Upper lobe of left lung (tissue), 4 donors: ENCODE data around the gene EFNB2.

Source experiments
- CTCF ChIP-seq, 6 experiments: fragments of 450-650 bp in 4 of 6; fragments of 200-600 bp in 2 of 6; sonication (generic) in 2 of 6; IDR thresholded peaks; one replicate each; pipeline ENCODE4 v1.5.1; 2016 to 2019; ENCODE audit warnings: antibody characterized with exemption in 6 of 6
- POLR2A ChIP-seq, 4 donors: fragments of 450-650 bp; IDR thresholded peaks; one replicate each; pipeline ENCODE4 v1.5.1; 2016 to 2017; ENCODE audit warnings: antibody characterized with exemption in 4 of 4, mild to moderate bottlenecking in 2 of 4
- POLR2AphosphoS5 ChIP-seq, 2 donors: sonication (generic); formaldehyde crosslinking; IDR thresholded peaks; one replicate each; pipeline ENCODE4 v1.5.1; 2017; ENCODE audit warnings: antibody characterized with exemption in 2 of 2

- no peak for TF ChIP-seq POLR2AphosphoS5 (IDR thresholded peaks at IDR 0.05)
- TF ChIP-seq POLR2A (IDR thresholded peaks at IDR 0.05) = no peak
- no peak for TF ChIP-seq CTCF (IDR thresholded peaks at IDR 0.05)
Observed at GRCh38 chr13:106481919-106482318, 53.5 kb downstream of the EFNB2 start.
